H9 (cell line): ENCODE measurements around the gene OR2AE1. TPM values are rescaled to one million over a fixed set of nuclear protein-coding genes. Genes with fewer than 3 reads are reported as not detected.

ENCODE experiments used
- DNase-seq: peaks from one replicate; pipeline ENCODE4 v3.0.0-alpha.2; 2017
- H2AFZ ChIP-seq: one replicate; pipeline ENCODE4 v1.6.1; 2013; ENCODE audit warnings: mild to moderate bottlenecking, low read length, control low read depth, moderate library complexity
- H2AK5ac ChIP-seq: 2 replicates; pipeline ENCODE4 v1.6.1; 2013; ENCODE audit warnings: low read length, control low read depth, mixed read lengths; ENCODE audit not compliant: insufficient read length
- H2BK120ac ChIP-seq: one replicate; pipeline ENCODE4 v1.6.1; 2013; ENCODE audit warnings: low read depth, mild to moderate bottlenecking, low read length, control low read depth, inconsistent platforms; ENCODE audit not compliant: poor library complexity, severe bottlenecking
- H2BK12ac ChIP-seq: 2 replicates; pipeline ENCODE4 v1.6.1; 2013; ENCODE audit warnings: low read length, control low read depth, mixed read lengths, low read depth; ENCODE audit not compliant: insufficient read length
- H2BK15ac ChIP-seq: 2 replicates; pipeline ENCODE4 v1.6.1; 2013; ENCODE audit warnings: low read depth, low read length, control low read depth
- H2BK20ac ChIP-seq: one replicate; pipeline ENCODE4 v1.6.1; 2013; ENCODE audit warnings: low read depth, mild to moderate bottlenecking, low read length, control low read depth, inconsistent platforms; ENCODE audit not compliant: poor library complexity, severe bottlenecking
- H2BK5ac ChIP-seq: 2 replicates; pipeline ENCODE4 v1.6.1; 2013; ENCODE audit warnings: low read length, control low read depth, mixed read lengths; ENCODE audit not compliant: insufficient read length
- H3K14ac ChIP-seq: 2 replicates; pipeline ENCODE4 v1.6.1; 2013; ENCODE audit warnings: low read length, control low read depth; ENCODE audit not compliant: insufficient read depth
- H3K18ac ChIP-seq: 2 replicates; pipeline ENCODE4 v1.6.1; 2013; ENCODE audit warnings: low read depth, mild to moderate bottlenecking, mixed read lengths, low read length, control low read depth; ENCODE audit not compliant: insufficient read length
- H3K23ac ChIP-seq: 2 replicates; pipeline ENCODE4 v1.6.1; 2013; ENCODE audit warnings: low read length, control low read depth, mixed read lengths, low read depth; ENCODE audit not compliant: insufficient read length
- H3K23me2 ChIP-seq: 2 replicates; pipeline ENCODE4 v1.6.1; 2013; ENCODE audit warnings: low read depth, mild to moderate bottlenecking, mixed read lengths, low read length, control low read depth; ENCODE audit not compliant: insufficient read length, poor library complexity, severe bottlenecking
- H3K27ac ChIP-seq: 2 replicates; pipeline ENCODE4 v1.5.1; 2013; ENCODE audit warnings: low read length, control low read depth, mixed read lengths, low read depth; ENCODE audit not compliant: insufficient read length
- H3K27me3 ChIP-seq: 2 replicates; pipeline ENCODE4 v1.6.1; 2013; ENCODE audit warnings: low read length, control low read depth, inconsistent platforms; ENCODE audit not compliant: insufficient read depth
- H3K4ac ChIP-seq: 2 replicates; pipeline ENCODE4 v1.6.1; 2013; ENCODE audit warnings: low read depth, mild to moderate bottlenecking, control low read depth, inconsistent platforms, low read length, moderate library complexity
- H3K4me1 ChIP-seq: 2 replicates; pipeline ENCODE4 v1.6.1; 2013; ENCODE audit warnings: low read length, control low read depth, inconsistent platforms; ENCODE audit not compliant: insufficient read depth
- H3K4me2 ChIP-seq: 2 replicates; pipeline ENCODE4 v1.6.1; 2013; ENCODE audit warnings: low read length, control low read depth, mixed read lengths; ENCODE audit not compliant: insufficient read length, insufficient read depth
- H3K56ac ChIP-seq: 2 replicates; pipeline ENCODE4 v1.6.1; 2013; ENCODE audit warnings: low read depth, mild to moderate bottlenecking, mixed read lengths, low read length, control low read depth; ENCODE audit not compliant: insufficient read length
- H3K79me1 ChIP-seq: 2 replicates; pipeline ENCODE4 v1.6.1; 2013; ENCODE audit warnings: low read depth, mild to moderate bottlenecking, moderate library complexity, low read length, control low read depth, inconsistent platforms; ENCODE audit not compliant: insufficient read depth, poor library complexity, severe bottlenecking
- H3K79me2 ChIP-seq: 2 replicates; pipeline ENCODE4 v1.6.1; 2013; ENCODE audit warnings: low read length, control low read depth, inconsistent platforms; ENCODE audit not compliant: insufficient read depth
- H3K9ac ChIP-seq: 2 replicates; pipeline ENCODE4 v1.6.1; 2013; ENCODE audit warnings: low read length, control low read depth, mixed read lengths; ENCODE audit not compliant: insufficient read length; ENCODE audit errors: extremely low read depth
- H3K9me3 ChIP-seq: one replicate; pipeline ENCODE4 v1.6.1; 2013; ENCODE audit warnings: low read depth, low read length, inconsistent platforms; ENCODE audit not compliant: control insufficient read depth
- H3T11ph ChIP-seq: one replicate; pipeline ENCODE4 v1.6.1; 2013; ENCODE audit warnings: mild to moderate bottlenecking, low read length, control low read depth, inconsistent platforms
- H4K20me1 ChIP-seq: one replicate; pipeline ENCODE4 v1.6.1; 2013; ENCODE audit not compliant: control insufficient read depth, insufficient read length, insufficient read depth
- H4K5ac ChIP-seq: 2 replicates; pipeline ENCODE4 v1.6.1; 2013; ENCODE audit warnings: low read depth, mild to moderate bottlenecking, mixed read lengths, low read length, control low read depth; ENCODE audit not compliant: insufficient read length
- H4K8ac ChIP-seq: replicated peaks from 2 replicates; pipeline ENCODE4 v1.6.1; 2013; ENCODE audit warnings: low read length, control low read depth, mixed read lengths, low read depth; ENCODE audit not compliant: insufficient read length
- H4K91ac ChIP-seq: 2 replicates; pipeline ENCODE4 v1.6.1; 2013; ENCODE audit warnings: low read depth, mild to moderate bottlenecking, moderate library complexity, mixed read lengths, low read length, control low read depth; ENCODE audit not compliant: insufficient read length
- H3K27ac Mint-ChIP-seq, 3 experiments: 2 replicates in 2 of 3; 3 replicates in 1 of 3; pipeline ENCODE4 v1.8.0; 2020 to 2021; ENCODE audit warnings: mixed read lengths in 3 of 3, mild to moderate bottlenecking in 1 of 3, moderate library complexity in 1 of 3
- H3K27me3 Mint-ChIP-seq: 2 replicates; pipeline ENCODE4 v1.8.0; 2021; ENCODE audit warnings: low read depth, mild to moderate bottlenecking, moderate library complexity, mixed read lengths
- H3K36me3 Mint-ChIP-seq, 3 experiments: 2 replicates in 2 of 3; 3 replicates in 1 of 3; pipeline ENCODE4 v1.8.0; 2020 to 2021; ENCODE audit warnings: low read depth in 3 of 3, mixed read lengths in 3 of 3; ENCODE audit not compliant: insufficient read depth in 1 of 3
- H3K4me1 Mint-ChIP-seq, 2 experiments: 2 replicates each; pipeline ENCODE4 v1.8.0; 2020; ENCODE audit warnings: mixed read lengths in 2 of 2
- H3K4me3 Mint-ChIP-seq, 2 experiments: 2 replicates in 1 of 2; 3 replicates in 1 of 2; pipeline ENCODE4 v1.8.0; 2020 to 2021; ENCODE audit warnings: mild to moderate bottlenecking in 2 of 2, mixed read lengths in 2 of 2, moderate library complexity in 1 of 2
- H3K9me3 Mint-ChIP-seq, 2 experiments: 2 replicates in 1 of 2; 3 replicates in 1 of 2; pipeline ENCODE4 v1.8.0; 2020; ENCODE audit warnings: mild to moderate bottlenecking in 2 of 2, mixed read lengths in 2 of 2, moderate library complexity in 1 of 2
- WGBS: extraction: QIAGEN DNeasy Blood & Tissue Kit; methylation state at CpG from one replicate; pipeline ENCODE4 v1.1.7; 2013; ENCODE audit warnings: missing lambda C conversion rate, low lambda C conversion rate, mixed read lengths; ENCODE audit not compliant: insufficient read length; ENCODE audit errors: extremely low coverage; 5-methylcytosine and 5-hydroxymethylcytosine counted together
- long read RNA-seq: library from polyadenylated mRNA; unstranded; transcript quantifications from one replicate; pipeline ENCODE4 v2.0.0, GENCODE V29; 2020
- total RNA-seq: library from RNA; stranded (reverse); gene quantifications from 2 replicates; pipeline ENCODE4 v1.2.1, GENCODE V29; 2021
- TF ChIP-seq, protein P1 (sequence below): fragments of 200-600 bp; sonication (generic); conservative IDR thresholded peaks from 3 replicates; pipeline ENCODE4 v1.8.0; 2021; ENCODE audit warnings: antibody characterized with exemption, mild to moderate bottlenecking

The OR2AE1 gene, protein sequence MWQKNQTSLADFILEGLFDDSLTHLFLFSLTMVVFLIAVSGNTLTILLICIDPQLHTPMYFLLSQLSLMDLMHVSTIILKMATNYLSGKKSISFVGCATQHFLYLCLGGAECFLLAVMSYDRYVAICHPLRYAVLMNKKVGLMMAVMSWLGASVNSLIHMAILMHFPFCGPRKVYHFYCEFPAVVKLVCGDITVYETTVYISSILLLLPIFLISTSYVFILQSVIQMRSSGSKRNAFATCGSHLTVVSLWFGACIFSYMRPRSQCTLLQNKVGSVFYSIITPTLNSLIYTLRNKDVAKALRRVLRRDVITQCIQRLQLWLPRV
- total RNA-seq: not detected in 2 replicates
- long read RNA-seq: 0 reads

DNA sequence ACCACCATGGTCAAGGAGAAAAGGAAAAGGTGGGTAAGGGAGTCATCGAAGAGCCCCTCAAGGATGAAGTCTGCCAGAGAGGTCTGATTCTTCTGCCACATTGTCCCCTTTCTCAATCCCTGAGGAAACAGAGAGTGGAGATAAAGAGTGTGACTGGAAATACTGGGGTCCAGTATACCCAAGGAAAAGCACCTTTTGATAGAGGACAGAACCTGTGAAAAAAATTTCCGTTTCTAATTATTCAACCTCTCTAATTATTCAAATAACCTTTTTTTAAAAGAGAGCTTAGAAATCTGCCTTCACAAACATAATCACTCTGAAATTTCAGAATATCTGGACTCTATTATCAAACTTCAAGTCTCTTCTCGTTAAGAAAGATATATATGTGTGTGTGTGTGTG lies at the start of gene OR2AE1:
OR2AE1 (minus strand) TSS at position 101 of the 400 bp plus-strand sequence; CDS start at position 101, 0 bp downstream.
- Histone ChIP-seq H2BK5ac (no peak within 1 kb of the TSS), H3K23ac (no peak within 1 kb of the TSS), H4K5ac (no peak within 1 kb of the TSS), H2BK15ac (no peak within 1 kb of the TSS), H3K56ac (no peak within 1 kb of the TSS), H2AK5ac (no peak within 1 kb of the TSS), H2AFZ (no peak within 1 kb of the TSS), H3K27me3 (no peaks in the 10 kb centered on the region; the same call in 1 of the 2 replicates), H3K9ac (no peak within 1 kb of the TSS), H3K79me1 (no peaks in the 10 kb centered on the region), H4K20me1 (no peaks in the 10 kb centered on the region), H3K23me2 (no peaks in the 10 kb centered on the region), H4K8ac (no peak within 1 kb of the TSS), H2BK20ac (no peak within 1 kb of the TSS), H3K27ac (no peak within 1 kb of the TSS), H3K14ac (no peak within 1 kb of the TSS), H4K91ac (no peak within 1 kb of the TSS), H3K9me3 (no peaks in the 10 kb centered on the region), H3K4ac (no peak within 1 kb of the TSS), H2BK120ac (no peak within 1 kb of the TSS), H3T11ph (no peak within 1 kb of the TSS), H2BK12ac (no peak within 1 kb of the TSS), H3K79me2 (no peaks in the 10 kb centered on the region), H3K4me2 (no peak within 1 kb of the TSS), H3K18ac (no peak within 1 kb of the TSS), H3K4me1 (no peaks in the 10 kb centered on the region)
- no CpG with 5 or more reads among the region's 3 CpGs for WGBS
- no peak for DNase-seq
- TF ChIP-seq, protein P1, sequence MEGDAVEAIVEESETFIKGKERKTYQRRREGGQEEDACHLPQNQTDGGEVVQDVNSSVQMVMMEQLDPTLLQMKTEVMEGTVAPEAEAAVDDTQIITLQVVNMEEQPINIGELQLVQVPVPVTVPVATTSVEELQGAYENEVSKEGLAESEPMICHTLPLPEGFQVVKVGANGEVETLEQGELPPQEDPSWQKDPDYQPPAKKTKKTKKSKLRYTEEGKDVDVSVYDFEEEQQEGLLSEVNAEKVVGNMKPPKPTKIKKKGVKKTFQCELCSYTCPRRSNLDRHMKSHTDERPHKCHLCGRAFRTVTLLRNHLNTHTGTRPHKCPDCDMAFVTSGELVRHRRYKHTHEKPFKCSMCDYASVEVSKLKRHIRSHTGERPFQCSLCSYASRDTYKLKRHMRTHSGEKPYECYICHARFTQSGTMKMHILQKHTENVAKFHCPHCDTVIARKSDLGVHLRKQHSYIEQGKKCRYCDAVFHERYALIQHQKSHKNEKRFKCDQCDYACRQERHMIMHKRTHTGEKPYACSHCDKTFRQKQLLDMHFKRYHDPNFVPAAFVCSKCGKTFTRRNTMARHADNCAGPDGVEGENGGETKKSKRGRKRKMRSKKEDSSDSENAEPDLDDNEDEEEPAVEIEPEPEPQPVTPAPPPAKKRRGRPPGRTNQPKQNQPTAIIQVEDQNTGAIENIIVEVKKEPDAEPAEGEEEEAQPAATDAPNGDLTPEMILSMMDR: no peak
- Mint-ChIP-seq H3K4me3 (no peak within 1 kb of the TSS), H3K4me1 (no peaks in the 10 kb centered on the region), H3K27me3 (peaks cover 4% of the 10 kb centered on the region), H3K27ac (no peak within 1 kb of the TSS), H3K36me3 (no peaks in the 10 kb centered on the region), H3K9me3 (0 out of 5 replicates have a peak, but pooled peaks cover 0 to 2% of the 10 kb centered on the region in 2 experiments)
